ENCODE results near the gene FLNB. TPM values are rescaled to one million over a fixed set of nuclear protein-coding genes. Genes with fewer than 3 reads are reported as not detected.

The FLNB gene
- total RNA-seq, 1 donor from 2014 or later: 216 TPM

GRCh38 chr3:58217209-58217811 lies 209.1 kb downstream of the FLNB start:
- peaks cover 2% of the 10 kb centered on the region for H3K4me1 Mint-ChIP-seq (ENCODE audit: unreplicated experiment)
- H3K36me3 Mint-ChIP-seq (ENCODE audit: low read depth, unreplicated experiment): no peaks in the 10 kb centered on the region
- peak; percentile 64 for DNase-seq (ENCODE audit: low spot score)
- peak; percentile 63 for TF ChIP-seq CTCF (IDR thresholded peaks at IDR 0.05; ENCODE audit: unreplicated experiment)
- H3K4me3 Mint-ChIP-seq (ENCODE audit: unreplicated experiment): no peak overlapping the region
- H3K27me3 Mint-ChIP-seq (ENCODE audit: unreplicated experiment): peaks cover 2% of the 10 kb centered on the region
- H3K27ac Mint-ChIP-seq (ENCODE audit: unreplicated experiment): no peak overlapping the region
- no peaks in the 10 kb centered on the region for H3K9me3 Mint-ChIP-seq (ENCODE audit: unreplicated experiment)

GRCh38 chr3:58218904-58219303 lies 210.7 kb downstream of the FLNB start:
- no peak overlapping the region for H3K27ac Mint-ChIP-seq (ENCODE audit: unreplicated experiment)
- no peak for DNase-seq (ENCODE audit: low spot score)
- no peaks in the 10 kb centered on the region for H3K36me3 Mint-ChIP-seq (ENCODE audit: low read depth, unreplicated experiment)
- no peaks in the 10 kb centered on the region for H3K9me3 Mint-ChIP-seq (ENCODE audit: unreplicated experiment)
- H3K4me3 Mint-ChIP-seq (ENCODE audit: unreplicated experiment): no peak overlapping the region
- H3K4me1 Mint-ChIP-seq (ENCODE audit: unreplicated experiment): peaks cover 2% of the 10 kb centered on the region
- peaks cover 6% of the 10 kb centered on the region for H3K27me3 Mint-ChIP-seq (ENCODE audit: unreplicated experiment)
- no peak for TF ChIP-seq CTCF (IDR thresholded peaks at IDR 0.05; ENCODE audit: unreplicated experiment)

Other genes starting within 250 kb of the FLNB start
- gene DNASE1L3, start 202.6 kb downstream of the FLNB start, total RNA-seq (ENCODE audit: unreplicated experiment): 1.6 TPM
- gene ABHD6, start 229.4 kb downstream of the FLNB start, total RNA-seq (ENCODE audit: unreplicated experiment): 3.0 TPM

Data from endothelial cell (in vitro differentiated cells).